ACC112 (cell line): ENCODE results near the gene CEP68.
A peak's percentile ranks its signal among the peaks of the same experiment; 100 is the strongest.

Experiments used
- H2AFZ ChIP-seq: fragments of 200-600 bp; sonication (generic); one replicate; pipeline ENCODE4 v1.6.0; 2017; ENCODE audit warnings: antibody characterized with exemption, low read length; ENCODE audit not compliant: unreplicated experiment
- H3K27ac ChIP-seq: fragments of 200-600 bp; sonication (generic); 2 replicates; pipeline ENCODE4 v1.5.1; 2014; ENCODE audit warnings: low read depth, mild to moderate bottlenecking, antibody characterized with exemption, low read length, moderate library complexity
- H3K27me3 ChIP-seq: fragments of 200-600 bp; sonication (generic); 2 replicates; pipeline ENCODE4 v1.6.1; 2014; ENCODE audit warnings: mild to moderate bottlenecking, antibody characterized with exemption, low read length, moderate library complexity, mixed read lengths; ENCODE audit not compliant: insufficient read depth
- H3K36me3 ChIP-seq: fragments of 200-600 bp; sonication (generic); 2 replicates; pipeline ENCODE4 v1.6.1; 2016; ENCODE audit warnings: mild to moderate bottlenecking, antibody characterized with exemption, low read length, moderate library complexity, mixed read lengths; ENCODE audit not compliant: insufficient read depth
- H3K4me1 ChIP-seq: fragments of 200-600 bp; sonication (generic); one replicate; pipeline ENCODE4 v1.6.1; 2016; ENCODE audit warnings: low read length, mixed read lengths; ENCODE audit not compliant: insufficient read depth, unreplicated experiment, control insufficient read depth
- H3K4me3 ChIP-seq: fragments of 200-600 bp; sonication (generic); 2 replicates; pipeline ENCODE4 v1.5.1; 2014; ENCODE audit warnings: mild to moderate bottlenecking, low read depth, low read length
- H3K79me2 ChIP-seq: fragments of 200-600 bp; sonication (generic); one replicate; pipeline ENCODE4 v1.6.0; 2016; ENCODE audit warnings: low read length; ENCODE audit not compliant: control insufficient read depth, unreplicated experiment, insufficient read depth

Gene CEP68

GRCh38 chr2:65072181-65072970 lies 16.2 kb downstream of the CEP68 start:
- no peak overlapping the region for H2AFZ ChIP-seq
- H3K27ac ChIP-seq: no peak overlapping the region
- no peak overlapping the region for H3K4me3 ChIP-seq
- peaks cover 8% of the 10 kb centered on the region for H3K36me3 ChIP-seq
- H3K79me2 ChIP-seq: peaks cover 8% of the 10 kb centered on the region
- H3K4me1 ChIP-seq: peaks cover 32% of the 10 kb centered on the region
- H3K27me3 ChIP-seq: no peaks in the 10 kb centered on the region

- peaks cover 37% of the 10 kb centered on the region for H3K4me1 ChIP-seq
- H3K79me2 ChIP-seq: peaks cover 2% of the 10 kb centered on the region
- H2AFZ ChIP-seq: no peak overlapping the region
- no peak overlapping the region for H3K4me3 ChIP-seq
- H3K27me3 ChIP-seq: no peaks in the 10 kb centered on the region
- H3K27ac ChIP-seq: no peak overlapping the region
- peaks cover 11% of the 10 kb centered on the region for H3K36me3 ChIP-seq
Measured at GRCh38 chr2:65073879-65074565, 17.8 kb downstream of the CEP68 start.

GRCh38 chr2:65075176-65075575 lies 19.0 kb downstream of the CEP68 start:
- no peaks in the 10 kb centered on the region for H3K27me3 ChIP-seq
- H3K79me2 ChIP-seq: no peaks in the 10 kb centered on the region
- H3K27ac ChIP-seq: peak overlapping the region; percentile 30; the same call in 1 of the 2 replicates
- H2AFZ ChIP-seq: no peak overlapping the region
- peaks cover 33% of the 10 kb centered on the region for H3K4me1 ChIP-seq
- no peak overlapping the region for H3K4me3 ChIP-seq
- peaks cover 11% of the 10 kb centered on the region for H3K36me3 ChIP-seq

- H3K4me1 ChIP-seq: peaks cover 27% of the 10 kb centered on the region
- no peaks in the 10 kb centered on the region for H3K27me3 ChIP-seq
Measured at GRCh38 chr2:65075605-65076344, 19.6 kb downstream of the CEP68 start.

GRCh38 chr2:65076345-65076710 lies 20.1 kb downstream of the CEP68 start:
- no peaks in the 10 kb centered on the region for H3K27me3 ChIP-seq
- H3K79me2 ChIP-seq: no peaks in the 10 kb centered on the region
- H3K4me1 ChIP-seq: peaks cover 21% of the 10 kb centered on the region
- H3K27ac ChIP-seq: peak overlapping the region; percentile 41; the same call in 1 of the 2 replicates
- H2AFZ ChIP-seq: no peak overlapping the region
- no peak overlapping the region for H3K4me3 ChIP-seq
- peaks cover 11% of the 10 kb centered on the region for H3K36me3 ChIP-seq

More at GRCh38 chr2:65075605-65076344, 19.6 kb downstream of the CEP68 start:
- Histone ChIP-seq H3K79me2 (no peaks in the 10 kb centered on the region), H3K27ac (peak overlapping the region; percentile 30; the same call in 1 of the 2 replicates), H3K36me3 (peaks cover 11% of the 10 kb centered on the region), H3K4me3 (no peak overlapping the region), H2AFZ (no peak overlapping the region)

GRCh38 chr2:65077898-65078297 lies 21.7 kb downstream of the CEP68 start:
- no peak overlapping the region for H2AFZ ChIP-seq
- H3K4me1 ChIP-seq: peaks cover 20% of the 10 kb centered on the region
- no peak overlapping the region for H3K4me3 ChIP-seq
- no peaks in the 10 kb centered on the region for H3K79me2 ChIP-seq
- peaks cover 11% of the 10 kb centered on the region for H3K36me3 ChIP-seq
- 0 out of 2 replicates have a peak overlapping the region, but pooled peaks have one; percentile 18 for H3K27ac ChIP-seq
- H3K27me3 ChIP-seq: no peaks in the 10 kb centered on the region

GRCh38 chr2:65079017-65079416 lies 22.8 kb downstream of the CEP68 start:
- H3K27ac ChIP-seq: no peak overlapping the region
- peaks cover 20% of the 10 kb centered on the region for H3K4me1 ChIP-seq
- H3K27me3 ChIP-seq: no peaks in the 10 kb centered on the region
- no peaks in the 10 kb centered on the region for H3K79me2 ChIP-seq
- H3K4me3 ChIP-seq: no peak overlapping the region
- H2AFZ ChIP-seq: no peak overlapping the region
- H3K36me3 ChIP-seq: peaks cover 18% of the 10 kb centered on the region

GRCh38 chr2:65081232-65081685 lies 25.0 kb downstream of the CEP68 start:
- no peak overlapping the region for H3K27ac ChIP-seq
- H3K4me3 ChIP-seq: no peak overlapping the region
- no peak overlapping the region for H2AFZ ChIP-seq
- no peaks in the 10 kb centered on the region for H3K79me2 ChIP-seq
- H3K4me1 ChIP-seq: peaks cover 17% of the 10 kb centered on the region
- H3K36me3 ChIP-seq: peaks cover 27% of the 10 kb centered on the region
- no peaks in the 10 kb centered on the region for H3K27me3 ChIP-seq

- peaks cover 24% of the 10 kb centered on the region for H3K79me2 ChIP-seq
- peaks cover 48% of the 10 kb centered on the region for H3K36me3 ChIP-seq
- H3K27ac ChIP-seq: no peak overlapping the region
- H3K4me3 ChIP-seq: no peak overlapping the region
- peaks cover 7% of the 10 kb centered on the region for H3K4me1 ChIP-seq
- no peak overlapping the region for H2AFZ ChIP-seq
- no peaks in the 10 kb centered on the region for H3K27me3 ChIP-seq
Measured at GRCh38 chr2:65085148-65085547, 28.9 kb downstream of the CEP68 start.

GRCh38 chr2:65092791-65093190 lies 36.6 kb downstream of the CEP68 start:
- no peak overlapping the region for H3K27ac ChIP-seq

More at GRCh38 chr2:65092791-65093190, 36.6 kb downstream of the CEP68 start:
- H2AFZ ChIP-seq: no peak overlapping the region
- H3K27me3 ChIP-seq: no peaks in the 10 kb centered on the region
- no peak overlapping the region for H3K4me3 ChIP-seq
- peaks cover 40% of the 10 kb centered on the region for H3K36me3 ChIP-seq
- H3K79me2 ChIP-seq: peaks cover 86% of the 10 kb centered on the region
- H3K4me1 ChIP-seq: peaks cover 7% of the 10 kb centered on the region
